Islet precursor cell (in vitro differentiated cells): ENCODE results near the gene LAIR1.
"Not testable (repeated sequence)": the region's sequence is repeated elsewhere in the genome, so short reads cannot be mapped to it uniquely, and the experiment has no call there.

Source experiments
- DNase-seq: peaks from one replicate; pipeline ENCODE4 v3.0.0-alpha.2; 2018

LAIR1 gene

DNA sequence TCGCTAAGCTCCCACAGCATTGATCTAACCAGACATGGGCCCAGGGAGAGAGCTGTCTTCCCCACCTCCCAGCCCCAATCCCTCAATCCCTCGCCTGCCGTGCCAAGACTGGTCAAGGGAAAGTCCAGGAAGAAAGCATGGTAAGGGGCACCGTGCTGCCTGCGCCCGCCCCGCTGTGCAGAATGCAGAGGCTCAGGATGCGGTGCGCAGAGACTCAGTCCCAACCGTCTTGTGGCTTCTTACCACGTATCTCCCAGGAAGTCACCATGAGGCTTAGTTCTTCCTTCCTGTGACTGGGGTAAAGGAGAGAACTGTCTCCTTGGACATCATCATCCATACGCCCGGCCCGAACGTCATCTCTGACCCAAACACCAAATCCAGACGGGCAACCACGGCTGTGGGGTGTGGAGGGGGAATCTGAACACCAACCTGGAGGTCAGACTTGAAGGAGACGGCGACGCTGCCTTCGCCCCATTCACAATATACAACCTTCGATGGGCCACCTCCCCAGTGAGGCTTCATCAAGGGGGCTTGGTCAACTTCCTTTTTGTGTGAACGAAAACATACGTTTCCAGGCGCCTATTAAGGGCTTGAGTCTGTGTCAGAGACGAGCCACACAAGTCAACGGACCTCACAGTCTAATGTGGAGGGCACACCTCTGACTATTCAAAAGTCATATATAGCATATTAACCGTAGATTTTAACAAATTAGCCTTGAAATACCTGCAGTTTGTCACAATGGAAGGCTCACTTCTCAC lies 10.6 kb upstream of the LAIR1 start:
- DNase-seq: not testable (repeated sequence)

DNA sequence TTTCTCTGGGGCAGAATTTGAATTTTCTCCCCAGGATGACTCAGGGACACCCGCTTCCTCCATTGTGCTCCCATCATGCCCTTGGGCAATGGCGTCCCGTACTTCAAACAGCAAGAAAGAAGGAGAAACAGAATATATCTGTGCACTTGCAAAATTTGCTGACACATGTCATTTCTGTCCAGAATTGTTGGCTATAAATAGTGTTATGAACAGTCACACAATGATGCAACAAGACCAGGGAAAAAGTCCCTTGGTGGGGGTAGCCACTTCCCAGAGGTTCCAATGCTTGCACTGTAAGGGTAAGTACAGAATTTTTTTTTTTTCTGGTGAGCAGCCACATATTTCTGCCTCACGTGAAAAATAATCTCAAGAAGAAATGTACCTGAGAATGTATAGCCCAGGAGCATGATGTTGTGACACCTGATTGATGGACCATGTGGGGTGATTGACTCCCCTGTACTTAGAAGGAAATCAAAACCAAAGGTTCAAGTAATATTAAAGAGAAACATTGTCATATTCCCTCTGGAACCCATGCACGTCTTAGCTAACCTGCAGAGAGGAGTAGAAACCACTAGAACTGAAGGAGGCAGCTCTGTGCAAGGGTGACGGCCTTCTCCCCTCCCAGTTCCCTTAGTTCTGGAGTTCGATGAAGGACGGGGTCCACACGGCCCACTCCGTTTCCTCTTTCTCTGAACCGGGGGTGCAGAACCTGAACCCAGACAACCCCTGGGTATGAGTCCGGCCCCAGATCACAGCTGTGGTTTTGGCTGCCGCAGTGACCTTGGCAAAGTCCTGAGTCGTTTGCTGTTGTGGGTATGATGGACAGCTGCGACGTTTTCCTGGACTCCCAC lies 9.3 kb upstream of the LAIR1 start:
- DNase-seq: no peak

DNA sequence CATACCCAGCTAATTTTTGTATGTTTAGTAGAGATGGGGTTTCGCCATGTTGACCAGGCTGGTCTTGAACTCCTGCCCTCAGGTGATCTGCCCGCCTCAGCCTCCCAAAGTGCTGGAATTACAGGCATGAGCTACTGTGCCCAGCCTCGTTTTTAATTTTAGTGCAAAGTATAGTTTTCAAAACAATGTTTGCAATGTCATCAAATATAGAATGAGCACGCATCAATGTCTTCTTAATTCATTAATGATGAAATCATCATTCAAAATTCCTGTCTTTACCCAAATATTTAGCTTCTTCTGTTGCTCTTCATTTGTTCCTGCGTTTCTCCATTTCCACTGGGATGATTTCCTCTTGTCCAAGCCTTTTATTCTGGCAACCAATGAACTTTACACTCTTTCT lies 6.7 kb upstream of the LAIR1 start:
- not testable (repeated sequence) for DNase-seq

DNA sequence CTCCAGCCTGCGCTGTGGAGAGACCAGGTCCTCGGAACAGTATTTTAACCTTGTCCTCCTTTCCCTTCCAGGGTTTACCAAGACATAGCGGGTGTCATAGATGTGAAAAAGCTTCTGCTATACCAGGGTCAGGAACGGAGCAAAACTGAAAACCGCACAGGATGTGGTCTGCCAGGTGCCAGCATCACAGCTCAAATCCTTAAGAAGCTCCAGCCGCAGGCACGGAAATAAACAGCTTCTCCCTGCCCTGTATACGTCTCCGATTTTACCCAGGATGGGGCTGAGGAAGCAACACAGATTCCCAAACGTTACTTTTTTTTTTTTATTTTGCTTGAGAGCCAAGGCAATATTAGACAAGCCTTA lies 5.7 kb upstream of the LAIR1 start:
- DNase-seq: not testable (repeated sequence)

DNA sequence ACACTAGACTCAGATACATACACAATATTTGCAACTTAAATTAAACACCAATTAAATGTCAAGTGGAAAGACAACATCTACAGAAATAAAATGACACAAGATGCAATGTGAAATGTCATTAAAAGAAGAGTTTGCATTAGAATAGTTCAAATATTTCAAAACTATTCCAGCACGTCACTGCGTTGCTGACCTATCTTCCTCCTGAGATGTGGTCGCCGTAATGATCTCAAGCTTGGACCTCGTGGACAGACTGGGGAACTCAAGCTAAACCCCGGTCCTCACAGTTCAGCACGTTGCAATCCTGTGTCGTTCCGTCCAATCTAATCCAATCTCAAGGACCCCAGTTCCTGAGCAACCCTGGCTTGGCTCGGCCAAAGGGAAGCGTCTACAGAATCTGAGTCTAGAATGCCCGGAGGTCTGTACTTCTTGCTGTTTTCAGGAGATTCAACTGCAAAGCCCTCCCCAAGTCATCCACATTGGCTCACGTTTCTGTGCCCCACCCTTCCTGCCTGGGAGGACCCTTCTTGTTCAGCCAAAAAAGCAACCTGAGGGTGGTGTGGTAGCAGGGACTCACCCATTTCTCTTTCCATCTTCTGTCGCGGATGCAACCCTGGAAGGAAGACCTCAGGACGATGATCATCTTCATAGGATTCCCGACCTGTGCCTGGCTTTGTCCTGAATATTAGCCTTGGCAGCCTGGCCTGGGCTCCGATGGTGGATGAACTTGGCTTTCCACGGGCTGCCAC lies 5.1 kb upstream of the LAIR1 start:
- not testable (repeated sequence) for DNase-seq

DNA sequence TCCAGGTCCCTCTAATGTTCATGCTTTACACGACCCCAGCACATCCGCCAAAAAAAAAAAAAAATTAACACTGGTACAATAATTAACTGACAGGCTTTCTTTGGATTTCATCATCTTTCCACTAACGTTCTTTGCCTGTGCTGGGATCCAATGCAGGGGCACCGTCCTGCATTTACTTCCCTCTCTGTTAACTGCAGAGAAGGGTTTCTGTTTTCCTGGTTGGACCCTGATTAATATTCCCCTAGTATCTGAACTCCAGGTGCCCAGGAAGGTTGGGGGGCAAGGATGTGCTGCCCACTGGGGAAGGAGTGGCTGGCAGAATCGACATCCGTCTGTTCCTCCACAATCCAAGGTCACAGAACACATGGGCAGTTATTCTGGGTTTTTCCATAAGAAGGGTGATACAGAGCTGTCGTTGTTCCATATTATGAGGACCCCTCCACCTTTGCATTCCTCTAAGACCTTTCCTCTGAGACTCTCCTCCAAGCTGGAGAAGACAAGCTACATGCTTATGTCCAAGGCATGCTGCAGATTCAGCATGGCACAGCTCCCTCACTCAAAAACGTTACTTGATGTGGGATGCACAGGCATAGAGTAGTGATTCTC lies 4.5 kb upstream of the LAIR1 start:
- DNase-seq: no peak

DNA sequence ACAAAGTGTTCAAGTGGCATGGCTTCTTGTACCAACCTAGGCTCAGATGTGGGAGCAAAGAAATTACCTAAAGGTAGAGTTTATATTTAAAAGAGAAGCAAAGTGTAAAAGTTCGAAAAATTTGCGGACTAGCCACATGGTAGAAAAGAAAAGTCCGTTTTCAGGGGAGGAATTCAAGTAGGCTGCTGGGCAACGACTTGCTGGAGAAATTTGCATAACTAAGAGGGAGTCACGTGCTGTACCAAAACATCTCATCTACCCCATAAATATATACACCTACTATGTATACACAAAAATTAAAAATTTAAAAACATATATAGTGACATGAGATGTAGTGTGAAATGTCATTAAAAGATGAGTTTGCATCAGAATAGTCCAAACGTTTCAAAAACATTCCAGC lies 2.1 kb upstream of the LAIR1 start:
- DNase-seq: no peak

DNA sequence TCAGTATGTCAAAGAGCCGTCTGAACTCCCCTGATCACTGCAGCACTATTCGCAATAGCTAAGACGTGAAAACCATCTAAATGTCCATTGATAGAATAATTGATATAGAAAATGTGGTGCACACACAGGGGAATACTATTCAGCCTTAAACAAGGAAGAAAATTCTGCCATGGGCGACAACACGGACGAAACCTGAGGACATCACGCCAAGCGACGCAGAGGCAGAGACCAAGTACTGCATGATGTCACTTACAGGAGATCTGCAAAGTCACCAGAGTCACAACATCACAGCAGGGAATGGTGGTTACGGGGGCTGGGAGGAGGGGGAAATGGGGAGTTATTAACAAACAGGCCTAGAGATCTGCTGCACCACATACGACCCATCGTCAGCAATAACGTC lies 1.1 kb upstream of the LAIR1 start:
- not testable (repeated sequence) for DNase-seq

DNA sequence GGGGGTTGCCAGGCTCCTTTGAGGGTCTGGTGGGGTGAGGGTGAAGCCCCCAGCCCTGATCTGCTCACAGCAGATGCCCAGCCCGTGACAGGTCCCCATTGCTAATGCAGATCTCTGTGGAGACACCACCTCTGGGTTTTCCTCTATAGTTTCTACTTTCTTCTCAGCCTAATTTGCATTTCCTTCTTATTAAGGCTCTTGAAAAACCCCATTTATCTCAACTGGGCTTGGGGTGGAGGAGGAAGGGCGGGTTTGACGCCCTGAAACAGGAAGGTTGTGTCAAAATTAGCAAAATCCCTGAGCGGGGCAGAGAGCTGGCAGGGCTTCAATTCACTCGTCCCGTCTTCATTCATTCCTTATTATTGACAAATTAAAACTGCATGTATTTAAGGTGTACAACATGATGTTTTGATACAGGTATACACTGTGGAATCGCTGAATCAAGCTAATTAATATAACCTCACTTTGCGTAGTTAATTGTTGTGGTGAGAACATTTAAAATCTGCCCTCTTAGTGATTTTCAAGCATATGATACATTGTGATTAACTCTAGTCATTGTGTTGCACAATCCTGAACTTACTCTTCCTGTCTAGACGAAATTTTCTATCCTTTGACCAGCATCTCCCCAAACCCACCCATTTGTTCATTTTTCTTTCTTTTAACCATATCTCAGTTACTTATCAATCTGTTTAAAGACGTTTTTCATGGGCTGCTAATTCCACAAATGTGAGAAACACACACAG lies 2.9 kb downstream of the LAIR1 start:
- not testable (repeated sequence) for DNase-seq

DNA sequence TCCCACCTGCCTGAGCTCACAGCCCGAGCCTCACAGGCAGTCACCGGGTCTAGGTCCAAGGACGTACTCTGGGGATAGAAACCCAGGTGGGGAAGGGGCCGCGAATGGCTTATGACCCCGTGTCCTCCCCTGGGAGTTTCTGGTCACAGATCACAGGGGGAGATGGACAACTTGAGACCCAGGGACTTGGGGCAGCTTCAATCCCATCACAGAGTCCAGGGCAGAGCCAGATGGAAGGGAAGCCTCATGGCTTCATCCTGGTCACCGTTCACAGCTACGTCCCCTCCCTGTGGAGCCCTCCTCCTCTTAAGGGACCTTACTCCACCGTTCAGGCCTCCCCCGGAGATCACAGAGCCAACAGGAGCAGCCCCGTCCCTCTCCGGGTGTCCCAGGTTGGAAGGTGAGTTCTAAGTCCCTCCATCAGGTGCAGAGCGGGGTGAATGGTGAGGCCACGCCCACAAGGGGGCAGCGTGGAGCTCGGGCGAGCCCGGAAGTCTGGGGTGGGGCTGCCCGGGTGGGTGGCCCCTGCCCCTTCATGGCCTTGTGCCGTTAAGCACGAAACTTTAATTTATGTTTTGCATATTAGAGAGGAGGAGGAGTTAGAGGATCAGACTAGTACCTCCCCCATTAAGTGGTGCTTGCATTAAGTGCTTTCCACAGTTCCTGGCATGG lies 5.4 kb downstream of the LAIR1 start:
- DNase-seq: not testable (repeated sequence)

DNA sequence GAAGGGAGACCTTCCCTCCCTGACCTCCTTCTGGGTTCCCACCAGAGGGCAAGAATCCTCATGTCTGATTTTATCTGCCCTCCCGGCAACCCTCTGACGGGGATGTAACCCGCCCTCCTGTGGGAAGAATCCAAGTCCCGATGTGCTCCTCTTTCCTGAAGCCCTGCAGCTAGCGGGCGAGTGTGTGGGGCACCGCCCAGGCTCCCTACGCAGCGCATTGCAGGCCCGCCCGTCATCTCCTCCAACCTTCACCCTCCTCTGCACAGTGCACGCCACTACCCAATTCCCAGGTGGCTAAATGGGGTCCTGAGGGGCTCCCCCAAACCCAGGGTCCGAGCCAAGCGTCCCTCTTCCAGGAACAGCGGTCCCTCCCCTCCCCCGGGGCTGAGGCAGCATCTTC lies 7.3 kb downstream of the LAIR1 start:
- DNase-seq: no peak

DNA sequence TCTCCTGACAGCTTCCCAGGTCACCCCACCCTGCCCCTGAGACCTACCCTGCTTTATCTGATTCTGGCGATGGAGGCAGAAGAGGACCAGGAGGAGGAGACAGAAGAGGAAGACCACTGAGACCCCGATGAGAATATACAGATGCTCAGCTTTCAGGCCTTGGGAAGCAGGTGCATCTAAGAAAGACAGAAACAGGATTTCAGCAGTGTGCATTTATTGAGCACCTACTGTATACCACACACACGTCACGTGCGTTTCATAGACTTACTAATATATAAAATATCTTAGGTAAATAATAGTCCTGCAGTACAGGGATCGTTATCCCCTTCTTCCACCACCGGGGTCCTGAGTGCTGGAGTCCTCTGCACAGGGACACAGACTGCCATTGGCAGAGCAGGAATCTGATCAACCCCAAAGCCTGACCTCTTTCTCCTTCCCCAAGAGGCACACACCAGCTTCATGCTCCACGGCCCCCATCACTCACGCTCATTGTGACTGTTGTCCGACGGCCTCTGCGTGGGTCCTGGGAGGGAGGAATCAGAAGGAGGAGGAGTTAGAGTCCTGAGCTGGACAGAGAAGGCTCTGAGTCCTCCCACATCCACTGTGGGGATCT lies 8.2 kb downstream of the LAIR1 start:
- no peak for DNase-seq

DNA sequence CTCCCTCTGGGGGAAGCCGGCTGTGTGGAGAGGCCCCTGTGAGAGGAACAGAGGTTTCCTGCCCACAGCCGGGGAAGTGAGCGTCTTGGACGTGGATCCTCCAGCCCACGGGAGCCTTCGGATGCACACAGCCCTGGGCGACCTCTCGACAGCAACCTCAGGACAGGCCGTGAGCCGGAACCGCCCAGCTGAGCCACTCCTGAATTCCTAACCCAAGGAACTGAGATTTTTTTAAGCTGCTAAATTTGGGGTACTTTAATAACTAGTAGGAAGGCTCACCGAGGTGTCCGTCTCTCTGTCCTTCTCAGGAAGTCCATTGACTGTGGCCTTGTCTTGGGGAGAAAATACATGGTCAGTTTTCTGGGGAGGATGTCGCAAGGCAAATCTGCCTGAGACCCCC lies 9.1 kb downstream of the LAIR1 start:
- DNase-seq: no peak

DNA sequence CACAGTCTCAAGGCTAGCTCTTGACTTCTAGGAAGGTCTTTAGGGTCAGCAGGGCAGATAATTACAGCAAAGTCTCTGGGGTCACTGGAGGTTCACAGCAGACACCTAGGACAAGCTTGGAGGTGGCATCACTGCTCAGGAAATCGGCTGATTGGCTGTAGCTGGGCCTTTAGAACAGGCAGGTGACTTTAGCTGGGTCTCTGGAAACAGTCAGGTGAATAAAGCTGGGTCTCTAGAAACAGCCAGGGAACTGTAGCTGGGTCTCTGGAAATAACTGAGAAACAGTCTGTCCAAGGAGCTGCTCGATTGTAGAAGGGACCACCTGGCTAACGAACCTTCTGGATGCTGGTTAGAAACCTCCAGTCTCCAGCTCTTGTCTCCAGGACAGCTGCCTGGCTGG lies 10.0 kb downstream of the LAIR1 start:
- no peak for DNase-seq

DNA sequence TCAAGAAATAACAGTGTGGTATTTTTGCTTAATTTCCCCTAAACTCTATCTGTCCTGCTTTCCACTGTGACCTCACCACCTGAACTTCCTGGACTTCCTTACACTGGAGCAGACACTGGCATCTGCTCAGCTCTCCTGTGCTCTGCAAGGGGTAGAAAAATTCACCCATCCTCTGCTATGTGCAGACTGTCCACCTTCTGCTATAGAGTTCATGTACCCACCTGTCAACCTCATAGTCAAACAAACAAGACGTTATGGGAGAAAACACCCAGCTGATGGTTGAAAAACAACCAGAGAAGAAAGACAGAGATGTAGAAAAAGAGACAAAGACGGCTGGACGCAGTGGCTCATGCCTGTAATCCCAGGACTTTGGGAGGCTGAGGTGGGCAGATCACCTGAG lies 12.2 kb downstream of the LAIR1 start:
- no peak for DNase-seq

DNA sequence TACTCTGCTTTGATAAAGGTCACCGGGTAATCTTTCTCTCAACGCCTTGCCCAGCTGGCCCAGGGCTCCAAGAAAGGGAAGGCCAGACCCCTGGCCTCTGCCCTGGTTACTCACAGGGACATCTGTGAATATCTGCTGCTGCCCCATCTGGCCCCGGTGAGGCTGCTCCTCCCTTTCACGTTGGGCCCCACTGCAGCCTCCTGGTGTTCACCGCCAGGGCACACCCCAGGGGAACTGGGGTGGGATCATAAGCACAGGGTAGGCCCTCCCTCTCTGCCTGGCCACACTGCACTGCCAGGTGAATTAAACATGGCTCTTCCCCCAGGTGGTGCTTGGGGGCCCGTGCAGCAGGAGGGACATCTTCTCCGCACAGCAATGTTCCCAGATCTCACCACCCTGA lies 12.7 kb downstream of the LAIR1 start:
- DNase-seq: no peak

DNA sequence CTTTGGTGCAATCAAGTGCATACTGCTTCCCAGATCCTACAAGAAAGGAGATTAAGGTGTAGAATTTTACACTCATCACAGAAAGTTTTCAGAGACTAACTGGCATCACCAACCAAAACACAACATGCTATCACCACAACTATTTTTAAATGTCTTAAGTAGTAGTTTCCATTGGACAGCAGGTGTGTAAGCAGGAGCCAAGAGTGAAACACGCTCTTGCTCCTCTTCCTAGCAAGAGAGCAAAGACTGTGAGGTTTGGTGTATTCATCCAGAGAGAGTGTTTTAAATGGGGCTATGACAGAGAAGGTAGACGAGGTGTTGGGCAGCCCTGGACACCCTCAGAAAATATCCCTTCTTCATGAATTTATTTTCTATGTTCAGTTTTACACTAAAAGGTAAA lies 13.3 kb downstream of the LAIR1 start:
- no peak for DNase-seq

DNA sequence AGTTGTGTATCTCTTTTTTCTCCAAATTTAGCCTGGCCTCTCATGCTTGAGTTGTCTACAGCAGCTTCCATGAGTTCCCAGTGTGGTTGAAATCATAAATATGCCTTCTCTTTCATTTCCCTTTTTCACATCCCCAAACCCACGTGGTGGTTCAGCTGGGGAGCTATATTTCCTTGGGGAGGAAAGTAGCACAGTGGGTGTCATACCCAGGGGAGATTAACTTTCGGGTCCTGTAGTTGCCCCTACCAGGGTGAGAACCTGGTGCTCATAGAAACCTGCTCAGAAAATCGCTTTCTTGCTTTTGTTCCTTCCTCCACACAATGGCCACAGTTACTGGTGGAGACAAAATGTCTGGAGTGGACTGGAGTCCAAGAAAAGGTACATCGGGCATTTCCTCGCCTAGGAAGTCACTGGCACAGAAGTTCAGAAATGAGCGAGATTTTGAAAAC lies 18.8 kb downstream of the LAIR1 start:
- no peak for DNase-seq

DNA sequence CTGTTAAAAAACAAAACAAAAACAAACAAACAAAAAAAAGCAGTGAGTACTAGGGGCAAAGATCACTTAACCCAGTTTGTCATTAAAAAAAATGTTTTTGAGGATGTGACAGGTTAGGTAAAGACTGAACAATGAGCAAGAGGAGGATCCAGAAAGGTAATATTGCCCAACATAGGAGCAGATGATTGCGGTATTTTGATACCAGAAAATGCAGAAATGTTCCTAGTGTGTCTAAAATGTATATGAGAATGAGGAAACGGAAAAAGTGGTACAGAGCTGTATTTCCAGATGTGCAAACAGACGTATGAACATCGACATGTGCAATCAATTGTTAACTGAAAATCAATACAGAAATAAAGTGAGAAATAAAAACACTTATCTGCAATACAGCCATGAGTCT lies 20.9 kb downstream of the LAIR1 start:
- DNase-seq: no peak

DNA sequence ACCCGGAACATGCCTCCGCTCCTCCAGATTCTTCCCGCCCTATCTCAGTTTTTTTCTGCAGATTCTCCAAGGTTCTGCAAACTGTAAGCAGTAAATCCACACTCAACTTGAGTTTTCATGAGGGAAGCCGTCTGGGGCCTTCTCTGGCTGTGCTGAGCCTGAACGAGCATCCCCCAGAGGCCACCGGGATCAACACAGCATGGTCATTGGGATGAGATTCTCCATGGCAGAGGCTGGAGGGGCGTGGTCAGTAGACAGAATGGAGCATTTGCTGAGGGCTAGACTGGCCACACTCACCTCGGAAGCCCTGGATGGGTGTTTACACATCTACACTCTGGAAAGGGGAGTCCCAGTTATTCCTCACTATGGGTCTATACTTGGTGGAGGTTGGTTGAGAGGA lies 23.4 kb downstream of the LAIR1 start:
- no peak for DNase-seq

DNA sequence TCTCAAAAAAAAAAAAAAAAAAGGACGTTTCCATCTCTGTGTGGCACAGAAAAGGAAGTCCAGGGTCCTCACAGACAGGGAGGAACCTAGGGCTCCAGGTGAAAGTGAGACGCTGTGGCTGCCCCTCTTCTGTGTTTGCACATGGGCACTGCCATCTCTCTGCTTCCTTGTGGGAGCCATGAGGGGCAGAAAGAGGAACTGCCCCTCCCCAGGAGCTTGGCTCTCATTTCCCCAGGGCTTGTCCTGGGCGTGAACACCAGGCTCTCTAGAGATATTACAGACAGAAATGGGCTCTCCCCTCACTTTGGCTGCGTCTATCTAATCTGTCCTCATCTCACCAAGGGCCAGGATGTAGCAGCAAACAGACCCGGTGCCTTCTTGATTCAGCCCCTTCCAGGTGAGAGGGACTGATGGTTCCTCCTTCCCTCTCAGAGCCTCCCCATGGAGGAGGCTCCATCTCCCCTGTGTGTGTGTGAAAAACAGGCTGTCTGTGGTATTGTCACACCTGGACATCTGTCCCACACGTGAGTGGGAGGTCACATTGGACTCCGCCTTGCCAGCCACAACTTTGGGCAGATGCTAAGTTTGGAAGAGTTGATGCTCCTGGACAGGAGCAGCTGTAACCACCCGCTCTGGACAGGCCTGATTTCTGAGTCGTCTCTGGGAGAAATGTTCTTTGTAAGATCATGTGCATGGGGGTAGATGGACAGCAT lies 24.9 kb downstream of the LAIR1 start:
- DNase-seq: no peak
